SK-MEL-5 (cell line): ENCODE data around the gene LRRC3. TPM values are rescaled to one million over a fixed set of nuclear protein-coding genes. Genes with fewer than 3 reads are reported as not detected.
"Not testable (repeated sequence)": the region's sequence is repeated elsewhere in the genome, so short reads cannot be mapped to it uniquely, and the experiment has no call there.

Experiments
- DNase-seq: peaks from one replicate; pipeline ENCODE4 v3.0.0-alpha.2; 2016; ENCODE audit warnings: low read depth, low spot score
- in situ Hi-C: cut with HindIII; loops from 2 replicates; pipeline ENCODE4 v1.10.0; 2016; ENCODE audit warnings: low sequenced_read_pairs, high pct_unique_total_duplicates, low pct_unique_long_range_greater_than_20kb
- polyA plus RNA-seq, 2 experiments: library from polyadenylated mRNA; depleted of rRNA; stranded (reverse); fragments of >200 nt; gene quantifications; 2 replicates each; pipeline ENCODE4 v1.2.3, GENCODE V29; 2015
- total RNA-seq: library from RNA; depleted of rRNA; stranded (reverse); fragments of >200 nt; shearing (Covaris generic); gene quantifications from 2 replicates; pipeline ENCODE4 v1.2.3, GENCODE V29; 2014; rRNA removed

Gene LRRC3
- 1.5 TPM in 2 replicates for total RNA-seq
- 3.7 and 5.4 TPM in 2 replicates for polyA plus RNA-seq (2015; cell fraction: cytosol; rRNA removed)
- 1.4 and 2.2 TPM in 2 replicates for polyA plus RNA-seq (2015; cell fraction: nucleus; rRNA removed)

- peak; percentile 89 for DNase-seq
These were observed at the start of gene LRRC3 for GRCh38 chr21:44454747-44455523. Gene LRRC3 (plus strand): TSS chr21:44455510. CDS start chr21:44456645, 1,135 bp downstream.

GRCh38 chr21:44405948-44406872, 49.1 kb upstream of the LRRC3 start:
- in situ Hi-C loops, result no loop called here
- no peak for DNase-seq

More at GRCh38 chr21:44454747-44455523, at the start of gene LRRC3:
- in situ Hi-C loops, result no loop called here

- no peak for DNase-seq
- in situ Hi-C loops, result no loop called here
These were observed 48.4 kb upstream of the LRRC3 start for GRCh38 chr21:44406953-44407352.

- in situ Hi-C loops, result no loop called here
- no peak for DNase-seq
These were observed 47.8 kb upstream of the LRRC3 start for GRCh38 chr21:44407493-44407892.

- no peak for DNase-seq
- in situ Hi-C loops, result no loop called here
These were observed 47.1 kb upstream of the LRRC3 start for GRCh38 chr21:44408226-44408625.

DNA sequence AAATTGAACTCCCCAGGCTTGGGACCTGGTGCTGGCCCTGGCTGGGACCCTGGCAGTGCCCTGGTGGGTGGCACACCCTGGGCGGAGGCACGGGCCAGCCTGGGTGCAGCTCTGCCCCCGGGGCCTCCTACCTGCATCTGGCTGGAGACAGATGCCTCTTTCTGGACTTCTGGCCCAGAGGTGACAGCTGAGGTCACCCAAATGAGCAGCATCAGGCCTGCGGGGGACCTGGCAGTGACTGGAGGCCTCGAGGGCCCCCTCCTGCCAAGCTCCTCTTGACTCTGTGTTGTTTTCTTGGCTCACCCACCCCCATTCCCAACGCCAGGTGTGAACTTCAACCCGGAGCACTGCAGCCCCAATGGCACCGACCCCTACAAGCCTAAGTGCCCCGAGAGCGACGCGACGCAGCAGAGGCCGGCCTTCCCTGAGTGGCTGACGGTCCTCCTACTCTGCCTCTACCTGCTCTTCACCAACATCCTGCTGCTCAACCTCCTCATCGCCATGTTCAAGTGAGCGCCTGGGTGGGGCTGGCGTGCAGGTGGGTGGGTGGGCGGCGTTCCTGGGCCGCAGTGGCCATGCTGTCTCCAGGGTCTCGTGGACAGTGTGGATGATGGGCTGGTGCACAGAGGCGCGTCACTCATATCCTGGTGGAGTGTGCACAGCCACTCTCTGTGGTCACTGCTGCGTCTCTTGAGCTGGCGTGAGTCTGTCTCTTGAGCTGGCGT, 41.6 kb upstream of the LRRC3 start:
- no peak for DNase-seq
- in situ Hi-C loops, result no loop called here

- in situ Hi-C loops, result no loop called here
- DNase-seq, result no peak
These were observed 40.8 kb upstream of the LRRC3 start for GRCh38 chr21:44414291-44415072.

DNA sequence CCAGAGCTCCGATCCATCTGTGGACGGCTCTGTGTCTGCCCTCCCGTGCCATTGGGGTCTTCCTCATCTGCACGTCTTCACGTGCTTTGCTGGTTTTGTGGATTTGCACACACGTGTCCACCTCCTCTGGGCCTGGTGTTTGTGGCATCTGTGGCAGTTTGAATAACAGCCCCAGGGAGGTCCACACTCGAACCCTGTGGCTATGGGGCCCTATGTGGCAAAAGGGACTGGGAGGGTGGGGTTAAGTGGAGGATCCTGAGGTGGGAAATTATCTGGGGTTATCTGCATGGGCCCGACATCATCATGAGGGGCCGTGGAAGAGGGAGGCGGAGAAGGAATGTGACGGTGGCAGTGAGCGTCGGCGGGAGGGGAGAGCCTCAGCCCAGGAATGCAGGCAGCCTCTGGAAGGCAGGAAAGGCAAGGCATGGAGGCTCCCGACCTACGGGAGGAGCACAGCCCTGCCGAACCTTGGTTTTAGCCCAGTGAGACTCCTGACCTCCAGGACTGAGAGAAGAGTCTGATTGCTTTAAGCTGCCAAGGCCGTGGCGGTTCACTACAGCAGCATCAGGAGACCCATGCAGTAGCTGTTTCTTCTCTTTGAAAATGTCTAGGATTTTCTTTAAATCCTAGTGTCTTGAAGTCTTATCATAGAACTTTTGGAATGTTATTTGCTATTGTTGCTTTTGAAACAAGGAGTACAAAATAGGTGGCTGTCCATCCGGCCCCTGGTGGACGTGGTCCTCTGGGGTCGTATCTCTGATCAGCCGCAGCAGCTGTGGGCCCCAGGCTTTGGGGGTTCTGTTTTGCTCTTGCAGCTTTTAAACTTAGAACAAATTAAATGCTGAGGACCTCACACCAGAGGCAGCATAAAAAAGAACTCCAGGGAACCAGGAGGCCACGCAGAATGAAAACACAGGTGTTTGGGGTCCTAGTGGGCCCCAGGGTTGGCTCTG, 40.0 kb upstream of the LRRC3 start:
- in situ Hi-C loops, result no loop called here
- DNase-seq, result no peak

DNA sequence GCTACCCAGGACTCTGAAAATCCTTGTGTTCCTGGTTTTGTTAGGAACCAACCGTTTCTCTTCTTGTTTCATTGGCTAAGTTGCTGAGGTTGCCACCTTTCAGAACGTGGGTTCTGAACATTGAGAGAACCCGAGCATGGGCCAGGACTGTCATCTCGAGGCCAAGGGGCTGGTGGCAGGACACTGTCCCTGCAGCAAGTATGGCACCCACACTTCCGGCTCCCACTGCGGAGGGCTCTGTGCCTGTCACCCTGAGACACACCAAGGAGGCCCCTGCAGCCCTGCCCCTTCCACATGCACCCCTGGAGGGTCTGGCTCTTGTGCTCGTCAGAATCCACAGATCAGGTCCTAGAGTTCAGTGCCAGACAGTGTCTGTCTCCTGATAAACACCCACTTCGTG, 39.1 kb upstream of the LRRC3 start:
- DNase-seq, result no peak
- in situ Hi-C loops, result no loop called here

GRCh38 chr21:44417621-44418107, 37.6 kb upstream of the LRRC3 start:
- in situ Hi-C loops, DNase-seq: not testable (repeated sequence)

DNA sequence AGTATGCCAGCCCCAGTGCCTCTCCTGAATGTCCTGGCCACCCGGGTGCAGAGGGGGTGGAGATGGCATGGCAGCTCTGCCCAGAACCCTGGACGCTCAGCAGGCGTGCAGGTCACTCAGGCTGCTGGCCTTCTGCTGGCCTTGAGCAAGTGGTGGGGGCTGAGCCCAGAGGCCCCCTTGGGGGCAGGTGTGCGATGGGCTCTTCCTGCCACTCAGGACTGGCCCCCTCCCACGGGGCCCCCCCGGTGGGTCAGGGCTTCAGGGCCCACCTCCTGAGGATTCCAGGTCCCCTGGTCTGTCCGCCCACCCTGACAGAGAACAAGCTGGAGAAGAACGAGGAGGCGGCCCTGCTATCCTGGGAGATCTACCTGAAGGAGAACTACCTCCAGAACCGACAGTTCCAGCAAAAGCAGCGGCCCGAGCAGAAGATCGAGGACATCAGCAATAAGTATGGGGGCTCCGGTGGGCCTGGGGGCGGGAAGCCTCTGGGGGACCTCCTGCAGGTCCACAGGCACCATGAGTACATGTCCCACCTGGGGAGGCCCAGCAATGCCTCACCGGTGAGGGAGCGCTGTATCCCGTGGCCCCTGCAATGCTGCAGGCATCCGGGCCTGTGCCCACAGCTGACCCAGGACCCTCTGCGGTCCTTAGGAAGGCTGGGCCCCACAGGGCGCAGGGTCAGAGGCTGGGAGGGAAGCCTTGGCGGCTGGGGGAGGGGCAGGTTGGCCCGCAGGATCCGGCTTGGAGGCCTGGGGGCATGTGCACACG, 37.0 kb upstream of the LRRC3 start:
- in situ Hi-C loops, result no loop called here
- no peak for DNase-seq

- in situ Hi-C loops, result no loop called here
These were observed 36.5 kb upstream of the LRRC3 start for GRCh38 chr21:44418876-44419230.

DNA sequence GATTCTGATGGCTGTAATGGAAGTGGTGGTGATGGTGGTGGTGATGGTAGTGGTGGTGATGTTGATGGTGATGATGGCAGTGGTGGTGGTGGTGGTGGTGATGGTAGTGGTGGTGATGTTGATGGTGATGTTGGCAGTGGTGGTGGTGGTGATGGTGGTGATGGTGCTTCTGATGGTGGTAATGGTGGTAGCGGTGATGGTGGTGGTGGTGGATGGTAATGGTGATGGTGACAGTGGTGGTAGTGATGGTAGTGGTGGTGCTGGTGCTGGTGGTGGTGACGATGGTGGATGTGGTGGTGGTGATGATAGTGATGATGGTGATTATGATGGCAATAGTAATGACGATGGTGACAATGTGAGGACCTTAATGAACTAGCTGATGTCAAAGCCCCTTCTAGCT, 35.6 kb upstream of the LRRC3 start:
- no peak for DNase-seq
- in situ Hi-C loops, result no loop called here

More at GRCh38 chr21:44418876-44419230, 36.5 kb upstream of the LRRC3 start:
- no peak for DNase-seq

- no peak for DNase-seq
- in situ Hi-C loops, result no loop called here
These were observed 34.7 kb upstream of the LRRC3 start for GRCh38 chr21:44420416-44421205.
